ENCODE measurements around the gene ACTR10.

ACTR10 gene

DNA sequence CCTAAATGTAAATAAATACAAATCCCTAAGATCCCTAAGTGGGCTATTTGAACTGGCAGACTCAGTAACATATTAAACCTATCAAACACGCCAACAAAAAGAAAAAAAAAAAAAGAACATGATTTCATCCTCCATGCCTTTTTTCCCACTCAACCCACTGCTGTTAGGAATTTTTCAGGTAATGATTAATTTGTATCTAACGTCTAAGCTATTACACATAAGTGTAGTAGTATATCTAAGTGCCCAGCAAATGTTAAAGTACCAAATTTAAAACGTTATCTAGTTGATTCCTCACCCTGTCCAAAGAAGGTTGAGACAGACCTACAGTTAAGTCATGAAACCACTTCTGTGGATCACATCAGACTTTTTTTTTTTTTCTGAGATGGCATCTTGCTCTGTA, 82.0 kb downstream of the ACTR10 start:
- DNase-seq (ENCODE audit: low read depth in 2 of 2): no peak

DNA sequence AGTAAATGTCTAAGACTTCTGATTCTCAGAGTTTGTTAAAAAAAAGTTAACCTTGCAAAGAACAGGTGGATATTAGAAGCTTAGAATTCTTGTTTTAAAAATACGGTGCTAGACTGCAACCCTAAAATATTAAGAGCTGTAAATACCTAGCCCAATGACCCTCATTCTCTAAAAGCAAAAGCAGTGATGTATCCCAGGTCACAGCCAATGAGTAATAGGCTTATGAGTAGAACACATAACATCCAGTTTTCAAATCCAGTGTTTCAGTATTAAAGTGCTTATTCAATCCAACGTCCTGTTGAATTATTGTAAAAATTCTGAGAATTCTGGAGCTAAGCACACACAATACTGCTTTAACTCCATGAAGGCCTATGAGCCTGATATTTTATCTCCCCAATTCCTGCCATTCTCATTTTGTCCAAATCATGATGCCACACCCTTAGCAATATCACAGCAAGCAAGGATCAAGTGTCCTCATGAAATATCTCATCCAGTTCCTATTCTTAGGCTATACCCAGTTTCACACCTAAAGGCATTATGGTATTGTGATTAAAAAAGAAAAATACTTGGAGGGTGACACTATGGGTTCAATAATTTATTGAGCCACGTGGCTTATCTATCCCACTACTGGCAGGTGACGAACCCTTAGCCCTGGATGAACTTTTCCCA, 83.1 kb downstream of the ACTR10 start:
- DNase-seq (ENCODE audit: low read depth in 2 of 2): no peak

DNA sequence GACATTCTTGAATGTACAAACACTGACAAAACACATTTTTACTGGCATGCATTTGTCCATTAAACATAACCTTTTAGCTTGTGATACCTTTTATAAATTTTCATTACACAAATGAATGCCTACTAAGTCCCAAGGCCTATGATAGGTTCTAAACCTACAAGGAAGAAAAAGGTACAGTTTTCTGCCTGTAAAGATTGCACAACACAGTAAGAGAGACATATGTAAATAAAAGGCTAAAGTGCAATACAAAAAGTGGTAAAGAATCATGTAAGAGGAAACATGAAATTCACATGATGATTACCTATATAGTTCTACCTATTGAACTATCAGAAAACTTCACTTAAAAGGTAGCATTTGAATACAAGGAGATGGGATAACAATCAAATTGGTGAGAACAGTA, 83.8 kb downstream of the ACTR10 start:
- no peak for DNase-seq (ENCODE audit: low read depth in 2 of 2)

DNA sequence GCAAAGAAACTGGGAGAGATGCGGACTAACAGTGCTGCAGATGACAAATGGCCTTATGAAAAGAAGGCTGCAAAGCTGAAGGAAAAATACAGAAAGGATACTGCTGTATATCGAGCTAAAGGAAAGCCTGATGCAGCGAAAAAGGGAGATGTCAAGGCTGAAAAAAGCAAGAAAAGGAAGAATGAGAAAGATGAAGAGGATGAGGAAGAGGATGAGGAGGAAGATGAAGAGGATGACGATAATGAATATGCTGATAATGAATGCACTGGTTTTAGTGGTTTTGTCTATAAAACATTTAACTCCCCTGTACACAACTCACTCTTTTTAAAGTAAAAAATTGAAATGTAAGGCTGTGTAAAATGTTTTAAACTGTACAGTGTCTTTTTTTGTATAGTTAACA, 85.2 kb downstream of the ACTR10 start:
- no peak for DNase-seq (ENCODE audit: low read depth in 2 of 2)
